H1 (cell line): ENCODE results near the gene MEGF11. TPM values are rescaled to one million over a fixed set of nuclear protein-coding genes. Genes with fewer than 3 reads are reported as not detected.

ENCODE experiments used
- CBX5 ChIP-seq: fragments of 300-800, 300-1000 bp; sonication (generic); IDR thresholded peaks from 2 replicates; pipeline ENCODE4 v1.7.1; 2016; ENCODE audit warnings: antibody characterized with exemption, low read length, low read depth
- EP300 ChIP-seq, 2 experiments: IDR thresholded peaks; 1 replicate in 1 of 2; 2 replicates in 1 of 2; pipeline ENCODE4 v1.6.1; 2011 to 2012; ENCODE audit warnings: low read depth in 2 of 2, low read length in 2 of 2, mild to moderate bottlenecking in 2 of 2, borderline replicate concordance in 1 of 2, inconsistent platforms in 1 of 2, moderate library complexity in 1 of 2
- KDM1A ChIP-seq: fragments of 200-600, 300-600 bp; sonication (generic); IDR thresholded peaks from 2 replicates; pipeline ENCODE4 v1.7.1; 2016; ENCODE audit warnings: mild to moderate bottlenecking, low read length, borderline replicate concordance
- SP1 ChIP-seq: IDR thresholded peaks from 2 replicates; pipeline ENCODE4 v1.6.1; 2011; ENCODE audit warnings: low read depth, low read length
- TBP ChIP-seq: IDR thresholded peaks from 2 replicates; pipeline ENCODE4 v1.6.1; 2011; ENCODE audit warnings: low read depth, low read length, improper control_type of control experiment
- polyA plus RNA-seq, 7 experiments: library from polyadenylated mRNA; depleted of rRNA in 3 of 7; stranded (reverse) in 5 of 7; unstranded in 2 of 7; fragments of >200 nt in 5 of 7; fragments of 200-250 nt in 2 of 7; gene quantifications; 1 replicate in 5 of 7; 2 replicates in 1 of 7; 4 replicates in 1 of 7; pipeline versions ENCODE4 v1.2.1 to v1.2.3, GENCODE V29; 2011 to 2013; ENCODE audit warnings: missing spikeins in 2 of 7, mixed read lengths in 2 of 7
- total RNA-seq: library from RNA; stranded (reverse); fragmentation: NEBNext Ultra II Directional; extraction: Animal tissue kit (Norgen Biotek cat#: 25700); gene quantifications from 2 replicates; pipeline ENCODE4 v1.2.1, GENCODE V29; 2021

The MEGF11 gene
- total and polyA plus RNA-seq, 2 of the 8 experiments (the other 6 are each of a cell fraction or from before 2014, with no cell fraction given) = 4.4 to 4.8 TPM

GRCh38 chr15:66152650-66153049 lies 100.9 kb downstream of the MEGF11 start (continued):
- TF ChIP-seq EP300 (IDR thresholded peaks at IDR 0.05; ENCODE audit: borderline replicate concordance in 1 of 2, low read depth in 2 of 2, low read length in 2 of 2) (no peak), KDM1A (no peak), CBX5 (no peak), SP1 (no peak), TBP (no peak)
